Limb (tissue), 2 donors: ENCODE measurements around the gene C3orf18.

Experiments
- DNase-seq, 2 donors: peaks; one replicate each; pipeline ENCODE4 v3.0.0-alpha.2; 2016; ENCODE audit errors: extremely low spot score in 2 of 2

Gene C3orf18

GRCh38 chr3:50567386-50568167 lies at the start of gene C3orf18:
Gene C3orf18, minus strand, starts transcription at chr3:50567747. Its CDS starts 2,048 bp downstream, at chr3:50565699.
- DNase-seq = peak; percentile 88 to 91

GRCh38 chr3:50616770-50617095 lies 49.2 kb upstream of the C3orf18 start:
- peak; percentile 90 to 94 for DNase-seq

- DNase-seq = peak; percentile 87 to 88
Measured at GRCh38 chr3:50616003-50616769, 48.6 kb upstream of the C3orf18 start.

GRCh38 chr3:50615190-50615589 lies 47.6 kb upstream of the C3orf18 start:
- no peak for DNase-seq

GRCh38 chr3:50612970-50613846 lies 45.7 kb upstream of the C3orf18 start:
- DNase-seq = no peak

GRCh38 chr3:50612234-50612882 lies 44.8 kb upstream of the C3orf18 start:
- no peak for DNase-seq

- peak; percentile 96 for DNase-seq
Measured at GRCh38 chr3:50611464-50612233, 44.1 kb upstream of the C3orf18 start, which contains the start of gene CISH. Gene CISH, minus strand, starts transcription at chr3:50611774. Its CDS starts 124 bp downstream, at chr3:50611650.

- DNase-seq = no peak
Measured at GRCh38 chr3:50610992-50611463, 43.5 kb upstream of the C3orf18 start.

- DNase-seq = no peak
Measured at GRCh38 chr3:50610181-50610971, 42.8 kb upstream of the C3orf18 start.

- no peak for DNase-seq
Measured at GRCh38 chr3:50609763-50610085, 42.2 kb upstream of the C3orf18 start.

GRCh38 chr3:50609071-50609762 lies 41.7 kb upstream of the C3orf18 start:
- no peak for DNase-seq

GRCh38 chr3:50608278-50608677 lies 40.7 kb upstream of the C3orf18 start:
- no peak for DNase-seq

- DNase-seq = no peak
Measured at GRCh38 chr3:50607271-50608091, 39.9 kb upstream of the C3orf18 start.

- no peak for DNase-seq
Measured at GRCh38 chr3:50606596-50606995, 39.0 kb upstream of the C3orf18 start.

GRCh38 chr3:50605901-50606326 lies 38.4 kb upstream of the C3orf18 start:
- no peak for DNase-seq

GRCh38 chr3:50604628-50605588 lies 37.4 kb upstream of the C3orf18 start:
- DNase-seq = no peak

- DNase-seq = no peak
Measured at GRCh38 chr3:50604110-50604621, 36.6 kb upstream of the C3orf18 start.
